Hippocampal formation (tissue), 2 donors: ENCODE results near the gene HTRA2.

Experiments used
- DNase-seq, 2 donors: peaks; one replicate each; lab custom pipeline; 2025; lab: John Stamatoyannopoulos, UW

HTRA2 gene

GRCh38 chr2:74500578-74500946 lies 29.2 kb upstream of the HTRA2 start:
- no peak for DNase-seq

- no peak for DNase-seq
Observed at GRCh38 chr2:74501335-74502071, 28.2 kb upstream of the HTRA2 start.

GRCh38 chr2:74502147-74502719 lies 27.5 kb upstream of the HTRA2 start:
- DNase-seq = no peak

- no peak for DNase-seq
Observed at GRCh38 chr2:74502720-74503505, 26.8 kb upstream of the HTRA2 start.

- DNase-seq = no peak
Observed at GRCh38 chr2:74503506-74504475, 25.9 kb upstream of the HTRA2 start.

GRCh38 chr2:74504591-74504990 lies 25.1 kb upstream of the HTRA2 start:
- no peak for DNase-seq

GRCh38 chr2:74505448-74506246 lies 24.1 kb upstream of the HTRA2 start:
- DNase-seq = no peak

- DNase-seq = peak; percentile 89 to 98
Observed at GRCh38 chr2:74507145-74507925, 22.4 kb upstream of the HTRA2 start, which contains the start of gene PCGF1. Gene PCGF1 (minus strand): TSS chr2:74507695. CDS start chr2:74507668, 27 bp downstream.

GRCh38 chr2:74507926-74508520 lies 21.7 kb upstream of the HTRA2 start:
- no peak for DNase-seq

- DNase-seq = no peak
Observed at GRCh38 chr2:74510272-74510671, 19.5 kb upstream of the HTRA2 start.

- no peak for DNase-seq
Observed at GRCh38 chr2:74511104-74511989, 18.4 kb upstream of the HTRA2 start.

GRCh38 chr2:74512744-74513604 lies 16.8 kb upstream of the HTRA2 start:
- DNase-seq = no peak

GRCh38 chr2:74513605-74514367 lies 15.9 kb upstream of the HTRA2 start:
- no peak for DNase-seq

- no peak for DNase-seq
Observed at GRCh38 chr2:74514368-74515270, 15.1 kb upstream of the HTRA2 start, which contains the start of gene TLX2. Gene TLX2 (plus strand): TSS chr2:74514450. CDS start chr2:74514807, 357 bp downstream.

GRCh38 chr2:74515271-74515980 lies 14.3 kb upstream of the HTRA2 start:
- DNase-seq = no peak
